HG02623 (cell line): ENCODE measurements around the gene CERS6.
A peak's percentile ranks its signal among the peaks of the same experiment; 100 is the strongest.

ENCODE experiments used
- ATAC-seq: cut with Tn5 transposase; IDR thresholded peaks from one replicate; pipeline ENCODE4 v1.9.1; 2021; ENCODE audit warnings: moderate library complexity; ENCODE audit not compliant: unreplicated experiment

The CERS6 gene

GRCh38 chr2:168529054-168529833 lies 73.2 kb downstream of the CERS6 start:
- ATAC-seq = no peak

GRCh38 chr2:168529900-168530561 lies 74.0 kb downstream of the CERS6 start:
- ATAC-seq = no peak

GRCh38 chr2:168530982-168531622 lies 75.0 kb downstream of the CERS6 start:
- ATAC-seq = peak; percentile 38

GRCh38 chr2:168534926-168535325 lies 78.9 kb downstream of the CERS6 start:
- no peak for ATAC-seq

- no peak for ATAC-seq
These were observed 80.9 kb downstream of the CERS6 start for GRCh38 chr2:168536925-168537466.

GRCh38 chr2:168538133-168538532 lies 82.1 kb downstream of the CERS6 start:
- ATAC-seq = no peak

- ATAC-seq = no peak
These were observed 82.5 kb downstream of the CERS6 start for GRCh38 chr2:168538534-168538933.

- ATAC-seq = no peak
These were observed 83.9 kb downstream of the CERS6 start for GRCh38 chr2:168539945-168540344.

- ATAC-seq = no peak
These were observed 85.8 kb downstream of the CERS6 start for GRCh38 chr2:168541858-168542257.

GRCh38 chr2:168543037-168543436 lies 87.0 kb downstream of the CERS6 start:
- no peak for ATAC-seq

- ATAC-seq = no peak
These were observed 87.9 kb downstream of the CERS6 start for GRCh38 chr2:168543935-168544334.

GRCh38 chr2:168545439-168546082 lies 89.5 kb downstream of the CERS6 start:
- no peak for ATAC-seq

- ATAC-seq = no peak
These were observed 94.6 kb downstream of the CERS6 start for GRCh38 chr2:168550670-168551069.

- ATAC-seq = peak; percentile 98
These were observed 96.4 kb downstream of the CERS6 start for GRCh38 chr2:168552450-168552856.

GRCh38 chr2:168555283-168555682 lies 99.2 kb downstream of the CERS6 start:
- no peak for ATAC-seq

GRCh38 chr2:168559187-168559586 lies 103.1 kb downstream of the CERS6 start:
- ATAC-seq = no peak

- no peak for ATAC-seq
These were observed 104.9 kb downstream of the CERS6 start for GRCh38 chr2:168560817-168561499.

- no peak for ATAC-seq
These were observed 105.9 kb downstream of the CERS6 start for GRCh38 chr2:168561991-168562390.

GRCh38 chr2:168562971-168563370 lies 106.9 kb downstream of the CERS6 start:
- no peak for ATAC-seq

GRCh38 chr2:168564641-168565040 lies 108.6 kb downstream of the CERS6 start:
- no peak for ATAC-seq

- no peak for ATAC-seq
These were observed 109.0 kb downstream of the CERS6 start for GRCh38 chr2:168565112-168565511.
